T-helper 2 cell treated with Interferon-gamma antibody and Interleukin-4, amounts not matched to agents 5 μg/mL and 100 μg/mL, for 36 hours (primary cell): Measurements from ENCODE around the gene BTLA.
A peak's percentile ranks its signal among the peaks of the same experiment; 100 is the strongest.
"Not testable (repeated sequence)": the region's sequence is repeated elsewhere in the genome, so short reads cannot be mapped to it uniquely, and the experiment has no call there.

Source experiments
- DNase-seq: peaks from one replicate; pipeline ENCODE4 v3.0.0; 2021; ENCODE audit warnings: low spot score
- H3K27ac Mint-ChIP-seq: one replicate; pipeline ENCODE4 v1.8.0; 2021; ENCODE audit warnings: mild to moderate bottlenecking, mixed read lengths
- H3K27me3 Mint-ChIP-seq: one replicate; pipeline ENCODE4 v1.8.0; 2021; ENCODE audit warnings: low read depth, mixed read lengths
- H3K36me3 Mint-ChIP-seq: one replicate; pipeline ENCODE4 v1.8.0; 2021; ENCODE audit warnings: low read depth, mixed read lengths
- H3K4me1 Mint-ChIP-seq: one replicate; pipeline ENCODE4 v1.8.0; 2021; ENCODE audit warnings: low read depth, mixed read lengths
- H3K4me3 Mint-ChIP-seq: one replicate; pipeline ENCODE4 v1.8.0; 2022; ENCODE audit warnings: mild to moderate bottlenecking, moderate library complexity, mixed read lengths
- H3K9me3 Mint-ChIP-seq: one replicate; pipeline ENCODE4 v1.8.0; 2021; ENCODE audit warnings: mixed read lengths

BTLA gene

DNA sequence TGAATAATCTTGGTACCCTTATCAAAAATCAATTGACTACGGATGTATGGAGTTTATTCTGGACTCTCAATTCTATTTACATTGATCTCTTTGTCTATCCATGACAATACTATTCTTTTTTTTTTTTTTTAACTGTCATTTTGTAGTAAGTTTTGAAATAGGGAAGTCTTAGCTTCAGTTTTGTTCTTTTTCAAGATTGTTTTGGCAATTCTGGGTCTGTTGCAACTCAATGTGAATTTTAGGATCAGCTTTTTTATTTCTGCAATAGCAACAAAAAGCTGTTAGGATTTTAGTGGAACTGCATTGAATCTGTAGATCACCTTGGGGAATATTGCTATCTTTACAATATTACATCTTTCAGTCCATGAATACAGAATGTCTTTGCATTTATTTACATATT lies 21.4 kb downstream of the BTLA start:
- H3K9me3 Mint-ChIP-seq, result no peaks in the 10 kb centered on the region
- no peak overlapping the region for H3K4me3 Mint-ChIP-seq
- DNase-seq, result no peak
- H3K4me1 Mint-ChIP-seq, result peaks cover 56% of the 10 kb centered on the region
- no peak overlapping the region for H3K27ac Mint-ChIP-seq
- no peaks in the 10 kb centered on the region for H3K27me3 Mint-ChIP-seq
- peaks cover 66% of the 10 kb centered on the region for H3K36me3 Mint-ChIP-seq

GRCh38 chr3:112476346-112476745 lies 22.9 kb downstream of the BTLA start:
- peaks cover 69% of the 10 kb centered on the region for H3K36me3 Mint-ChIP-seq
- no peaks in the 10 kb centered on the region for H3K27me3 Mint-ChIP-seq
- peaks cover 53% of the 10 kb centered on the region for H3K4me1 Mint-ChIP-seq
- H3K4me3 Mint-ChIP-seq, result no peak overlapping the region
- no peak for DNase-seq
- H3K9me3 Mint-ChIP-seq, result no peaks in the 10 kb centered on the region
- H3K27ac Mint-ChIP-seq, result no peak overlapping the region

DNA sequence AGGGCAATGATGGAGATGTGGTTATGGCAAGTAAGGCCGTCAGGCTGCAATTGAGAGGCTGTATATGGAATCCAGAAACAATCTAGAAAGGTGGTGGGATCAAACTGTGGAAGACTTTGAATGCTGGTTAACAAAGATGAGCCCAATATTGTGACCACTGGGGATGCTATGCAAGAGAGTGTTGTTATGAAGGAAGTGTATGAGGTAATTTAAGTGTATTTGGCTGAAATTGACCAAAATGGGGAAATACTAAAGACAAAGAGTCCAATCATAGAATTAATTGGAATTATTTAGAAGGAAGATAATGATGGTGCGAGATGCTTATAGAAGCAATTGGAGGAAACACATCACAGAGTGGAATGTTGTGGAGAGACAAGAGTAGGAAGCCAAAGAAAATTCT lies 24.5 kb downstream of the BTLA start:
- H3K4me1 Mint-ChIP-seq, result peaks cover 52% of the 10 kb centered on the region
- no peak overlapping the region for H3K27ac Mint-ChIP-seq
- peaks cover 73% of the 10 kb centered on the region for H3K36me3 Mint-ChIP-seq
- H3K4me3 Mint-ChIP-seq, result peak overlapping the region; percentile 11
- H3K9me3 Mint-ChIP-seq, result no peaks in the 10 kb centered on the region
- DNase-seq, result no peak
- no peaks in the 10 kb centered on the region for H3K27me3 Mint-ChIP-seq

DNA sequence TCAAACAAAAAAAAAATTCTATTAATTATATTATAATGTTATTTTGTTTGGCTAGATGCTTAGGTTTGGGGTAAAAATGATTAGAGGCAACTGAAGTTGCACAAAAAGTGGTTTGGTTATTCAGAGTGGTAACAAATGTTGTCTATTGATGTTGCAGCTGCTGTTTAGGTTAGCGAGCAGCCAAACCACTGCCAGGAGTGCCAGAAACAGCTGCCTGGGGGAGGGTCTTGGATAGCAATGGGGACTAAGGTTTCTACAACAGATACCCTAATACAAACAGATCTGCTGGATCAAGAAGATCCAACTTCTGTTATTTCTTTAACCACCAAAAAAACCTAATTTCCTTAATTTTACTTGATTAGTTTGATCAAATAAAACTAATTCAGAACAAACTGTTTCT lies 26.6 kb downstream of the BTLA start:
- Mint-ChIP-seq H3K36me3 (peaks cover 69% of the 10 kb centered on the region), H3K4me1 (peaks cover 55% of the 10 kb centered on the region), H3K27me3 (no peaks in the 10 kb centered on the region), H3K4me3 (peak overlapping the region; percentile 41), H3K9me3 (no peaks in the 10 kb centered on the region), H3K27ac (no peak overlapping the region)
- DNase-seq, result no peak

DNA sequence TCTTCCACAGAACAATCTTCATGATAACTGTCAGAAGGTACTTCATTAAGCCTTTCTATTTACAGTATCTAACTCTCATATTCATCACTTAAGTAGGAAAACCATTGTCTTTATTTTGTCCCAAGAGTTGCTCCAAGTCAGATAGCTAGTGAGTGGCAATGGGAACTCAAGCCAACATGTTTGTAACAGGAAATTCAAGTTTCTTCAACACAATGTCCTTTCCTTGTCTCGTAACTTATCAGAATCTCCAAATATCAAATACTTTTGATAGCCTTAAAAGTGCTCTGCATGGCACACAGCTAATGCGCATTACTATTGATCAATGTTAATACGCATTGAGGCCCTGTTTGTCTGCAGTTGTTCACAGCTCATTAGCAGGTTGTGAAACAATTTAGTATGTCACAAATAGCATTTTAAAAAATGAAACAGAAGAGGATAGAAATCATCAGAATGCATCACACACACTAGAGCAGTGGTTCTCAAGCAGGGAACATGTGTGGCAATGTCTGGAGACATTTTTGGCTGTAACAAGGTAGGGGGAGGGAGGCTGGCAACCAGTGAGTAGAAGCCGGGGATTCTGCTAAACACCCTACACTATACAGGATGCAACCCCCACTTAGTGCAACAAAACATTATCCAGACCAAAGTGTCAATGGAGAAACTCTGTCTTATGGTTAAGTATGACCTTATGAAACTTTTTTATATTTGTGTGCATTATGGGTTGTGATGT lies 27.5 kb downstream of the BTLA start:
- DNase-seq, result no peak
- Mint-ChIP-seq H3K27me3 (no peaks in the 10 kb centered on the region), H3K4me1 (peaks cover 60% of the 10 kb centered on the region), H3K9me3 (no peaks in the 10 kb centered on the region), H3K27ac (no peak overlapping the region), H3K4me3 (no peak overlapping the region), H3K36me3 (peaks cover 66% of the 10 kb centered on the region)

- peaks cover 73% of the 10 kb centered on the region for H3K36me3 Mint-ChIP-seq
- H3K9me3 Mint-ChIP-seq, result no peaks in the 10 kb centered on the region
- H3K4me3 Mint-ChIP-seq, result no peak overlapping the region
- H3K27me3 Mint-ChIP-seq, result no peaks in the 10 kb centered on the region
- H3K27ac Mint-ChIP-seq, result peak overlapping the region; percentile 13
- DNase-seq, result no peak
- H3K4me1 Mint-ChIP-seq, result peaks cover 67% of the 10 kb centered on the region
Measured at GRCh38 chr3:112470788-112471187, 28.5 kb downstream of the BTLA start.

DNA sequence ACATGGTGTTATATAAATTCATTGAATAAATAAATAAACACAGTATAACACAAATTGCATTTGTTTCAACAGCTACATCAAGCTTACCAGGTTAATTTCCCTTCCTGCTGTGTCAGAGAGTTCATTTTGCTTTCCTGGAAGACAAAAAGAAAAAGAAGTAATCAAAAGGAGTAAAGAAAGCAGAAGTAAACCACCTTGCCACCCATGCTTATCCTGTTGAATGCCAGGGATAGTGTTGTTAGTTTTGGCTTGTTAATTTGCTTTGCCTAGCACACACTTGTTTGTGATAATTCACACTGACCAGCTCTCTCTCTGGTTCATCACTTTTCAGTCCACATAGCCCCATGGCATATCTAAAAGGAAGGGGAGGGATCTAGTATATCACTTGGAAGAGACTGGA lies 29.6 kb downstream of the BTLA start:
- H3K27me3 Mint-ChIP-seq, result no peaks in the 10 kb centered on the region
- H3K9me3 Mint-ChIP-seq, result no peaks in the 10 kb centered on the region
- peaks cover 73% of the 10 kb centered on the region for H3K36me3 Mint-ChIP-seq
- H3K4me1 Mint-ChIP-seq, result peaks cover 70% of the 10 kb centered on the region
- no peak overlapping the region for H3K4me3 Mint-ChIP-seq
- DNase-seq, result no peak
- H3K27ac Mint-ChIP-seq, result no peak overlapping the region

DNA sequence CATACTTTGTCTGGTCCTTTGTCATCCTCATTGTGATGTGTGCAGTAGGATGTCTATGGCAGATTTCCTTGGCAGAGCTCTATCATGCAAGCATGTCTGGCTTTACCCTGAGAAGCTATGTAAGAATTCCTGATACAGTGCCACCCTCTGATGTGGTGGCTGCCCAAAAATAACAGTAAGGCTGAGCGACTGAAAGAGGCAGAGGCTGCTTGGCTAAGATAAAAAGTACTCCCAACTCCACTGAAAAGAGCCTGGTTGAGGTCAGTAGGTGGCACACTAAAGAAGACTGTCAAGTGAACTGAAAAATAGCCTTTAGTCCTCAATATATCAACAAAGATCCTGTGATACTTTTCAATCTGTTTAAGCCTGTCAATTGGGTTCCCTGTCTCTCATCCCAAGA lies 31.7 kb downstream of the BTLA start:
- no peak overlapping the region for H3K27ac Mint-ChIP-seq
- H3K9me3 Mint-ChIP-seq, result no peaks in the 10 kb centered on the region
- H3K4me1 Mint-ChIP-seq, result peaks cover 66% of the 10 kb centered on the region
- H3K27me3 Mint-ChIP-seq, result no peaks in the 10 kb centered on the region
- H3K4me3 Mint-ChIP-seq, result no peak overlapping the region
- DNase-seq, result no peak
- peaks cover 68% of the 10 kb centered on the region for H3K36me3 Mint-ChIP-seq

DNA sequence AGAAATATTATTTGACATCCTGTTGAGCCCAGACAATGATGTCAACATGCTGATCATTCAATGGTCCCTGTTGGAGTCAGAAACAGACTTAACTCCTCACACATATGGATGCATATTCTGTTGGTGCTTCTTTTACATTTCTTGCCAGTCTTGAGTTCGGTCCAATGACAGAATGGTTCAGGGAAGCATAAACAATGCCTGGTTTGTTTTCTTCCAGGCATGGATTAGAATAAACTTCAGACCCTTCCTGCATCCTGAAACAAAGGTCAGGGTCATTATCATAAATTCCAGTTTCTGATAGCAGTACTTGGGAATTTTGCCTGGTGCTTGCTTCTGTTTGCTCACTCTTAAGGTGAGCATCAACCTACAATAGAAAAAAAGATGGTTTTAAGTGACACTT lies 33.3 kb downstream of the BTLA start:
- DNase-seq, result no peak
- Mint-ChIP-seq H3K9me3 (no peaks in the 10 kb centered on the region), H3K4me3 (no peak overlapping the region), H3K27me3 (no peaks in the 10 kb centered on the region), H3K36me3 (peaks cover 63% of the 10 kb centered on the region), H3K4me1 (peaks cover 68% of the 10 kb centered on the region), H3K27ac (no peak overlapping the region)

- Mint-ChIP-seq H3K4me1 (peaks cover 71% of the 10 kb centered on the region), H3K27ac (peak overlapping the region; percentile 67), H3K4me3 (peak overlapping the region; percentile 45), H3K36me3 (peaks cover 56% of the 10 kb centered on the region), H3K9me3 (no peaks in the 10 kb centered on the region), H3K27me3 (no peaks in the 10 kb centered on the region)
- no peak for DNase-seq
Measured at GRCh38 chr3:112464264-112464663, 35.0 kb downstream of the BTLA start.

GRCh38 chr3:112463250-112463649 lies 36.0 kb downstream of the BTLA start:
- peaks cover 52% of the 10 kb centered on the region for H3K36me3 Mint-ChIP-seq
- peak overlapping the region; percentile 45 for H3K4me3 Mint-ChIP-seq
- peaks cover under 1% of the 10 kb centered on the region for H3K27me3 Mint-ChIP-seq
- H3K27ac Mint-ChIP-seq, result peak overlapping the region; percentile 67
- peaks cover 73% of the 10 kb centered on the region for H3K4me1 Mint-ChIP-seq
- no peaks in the 10 kb centered on the region for H3K9me3 Mint-ChIP-seq
- peak; percentile 43 for DNase-seq

DNA sequence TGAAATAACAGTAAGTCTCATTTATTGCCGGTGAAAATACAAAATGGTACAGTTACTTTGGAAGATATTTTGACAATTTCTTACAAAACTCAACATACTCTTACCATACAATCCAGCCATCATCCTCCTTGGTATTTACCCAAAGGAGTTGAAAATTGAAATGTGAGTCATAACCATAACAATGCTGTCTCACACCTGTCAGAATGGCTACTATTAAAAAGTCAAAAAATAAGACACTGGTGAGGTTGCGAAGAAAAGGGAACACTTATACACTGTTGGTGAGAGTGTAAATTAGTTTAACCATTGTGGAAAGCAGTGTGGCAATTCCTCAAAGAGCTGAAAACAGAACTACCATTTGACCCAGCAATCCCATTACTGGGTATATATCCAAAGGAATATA lies 37.5 kb downstream of the BTLA start:
- Mint-ChIP-seq H3K36me3 (peaks cover 48% of the 10 kb centered on the region), H3K27ac (peak overlapping the region; percentile 2), H3K4me1 (peaks cover 69% of the 10 kb centered on the region), H3K4me3 (peak overlapping the region; percentile 8)
- DNase-seq, H3K9me3 Mint-ChIP-seq, H3K27me3 Mint-ChIP-seq: not testable (repeated sequence)

DNA sequence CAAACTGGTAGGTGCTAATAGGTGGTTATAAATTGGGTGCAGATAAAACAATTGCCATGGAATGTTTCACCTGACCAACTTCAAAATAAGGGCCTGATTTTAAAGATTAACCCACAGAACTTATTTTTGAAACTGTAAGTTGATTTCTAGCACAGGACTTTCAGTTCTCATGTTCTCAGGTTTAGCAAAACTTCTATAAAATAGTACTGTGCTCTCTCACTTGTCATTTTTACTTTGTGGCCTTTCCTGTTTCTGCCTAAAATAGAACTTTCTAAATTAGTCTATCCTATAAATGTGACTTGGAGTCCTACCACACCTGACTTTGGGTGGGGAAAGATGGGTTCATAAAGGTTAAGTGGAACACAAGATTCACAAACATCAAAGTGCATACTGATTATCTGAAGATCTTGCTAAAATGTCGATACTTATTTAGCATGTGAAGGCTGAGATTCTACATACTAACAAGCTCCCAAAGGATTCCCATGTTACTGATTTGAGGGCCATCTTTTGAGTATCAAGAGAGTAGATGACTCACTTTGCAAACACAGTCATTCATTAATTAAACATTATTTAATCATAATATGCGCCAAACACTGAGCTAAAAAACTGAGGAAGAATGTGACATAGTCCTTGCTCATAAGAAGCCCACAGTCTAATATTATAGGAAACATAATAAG lies 38.6 kb downstream of the BTLA start:
- Mint-ChIP-seq H3K27me3 (peaks cover 3% of the 10 kb centered on the region), H3K9me3 (no peaks in the 10 kb centered on the region), H3K27ac (peak overlapping the region; percentile 57), H3K36me3 (peaks cover 39% of the 10 kb centered on the region), H3K4me3 (peak overlapping the region; percentile 83), H3K4me1 (peaks cover 61% of the 10 kb centered on the region)
- no peak for DNase-seq

DNA sequence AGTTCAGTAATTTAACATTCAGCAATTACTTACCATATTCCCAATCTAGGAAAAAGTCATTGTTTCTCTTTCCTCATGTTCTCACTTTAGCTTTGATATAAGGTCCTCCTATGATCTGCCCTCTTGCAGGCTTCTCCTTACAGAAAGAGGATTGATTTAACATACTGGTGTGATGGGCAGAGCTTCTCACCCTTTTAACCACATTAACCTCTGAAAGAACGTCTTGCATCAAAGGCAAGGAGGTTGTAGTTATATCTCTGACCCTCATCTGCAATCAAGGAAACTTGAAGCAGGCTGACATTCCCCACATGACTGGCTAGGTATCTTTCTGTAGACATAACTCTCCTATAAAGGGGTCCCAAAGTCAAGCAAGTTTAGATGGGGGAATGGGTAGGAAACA lies 39.5 kb downstream of the BTLA start:
- Mint-ChIP-seq H3K4me1 (peaks cover 52% of the 10 kb centered on the region), H3K9me3 (no peaks in the 10 kb centered on the region), H3K36me3 (peaks cover 31% of the 10 kb centered on the region), H3K4me3 (peak overlapping the region; percentile 83), H3K27ac (peak overlapping the region; percentile 57), H3K27me3 (peaks cover 3% of the 10 kb centered on the region)
- DNase-seq, result peak; percentile 50
